NAMALWA (cell line): ENCODE data around the gene A1CF.
A peak's percentile ranks its signal among the peaks of the same experiment; 100 is the strongest.
"Not testable (repeated sequence)": the region's sequence is repeated elsewhere in the genome, so short reads cannot be mapped to it uniquely, and the experiment has no call there.

Source experiments
- DNase-seq: peaks from one replicate; pipeline ENCODE4 v3.0.0-alpha.2; 2015; ENCODE audit warnings: low spot score

The A1CF gene

GRCh38 chr10:50788951-50789945 is 96.2 kb downstream of the A1CF start:
- peak; percentile 22 for DNase-seq

- DNase-seq: not testable (repeated sequence)
Observed at GRCh38 chr10:50787962-50788361, 97.5 kb downstream of the A1CF start.

- not testable (repeated sequence) for DNase-seq
Observed at GRCh38 chr10:50782017-50782416, 103.4 kb downstream of the A1CF start.

GRCh38 chr10:50780036-50780435 is 105.4 kb downstream of the A1CF start:
- not testable (repeated sequence) for DNase-seq

- not testable (repeated sequence) for DNase-seq
Observed at GRCh38 chr10:50774868-50775267, 110.6 kb downstream of the A1CF start.

GRCh38 chr10:50772042-50772441 is 113.4 kb downstream of the A1CF start:
- not testable (repeated sequence) for DNase-seq

- not testable (repeated sequence) for DNase-seq
Observed at GRCh38 chr10:50766774-50767513, 118.5 kb downstream of the A1CF start.
